ENCODE data around the gene URGCP. TPM values are rescaled to one million over a fixed set of nuclear protein-coding genes. Genes with fewer than 3 reads are reported as not detected.
"Not testable (repeated sequence)": the region's sequence is repeated elsewhere in the genome, so short reads cannot be mapped to it uniquely, and the experiment has no call there.

The URGCP gene
- total RNA-seq, 1 experiment from 2014 or later: 29.8 TPM

GRCh38 chr7:43834463-43835251 is 71.7 kb downstream of the URGCP start:
- TF ChIP-seq EZH2 (IDR thresholded peaks at IDR 0.05; ENCODE audit: low read length, unreplicated experiment): no peak
- TF ChIP-seq, protein P1, sequence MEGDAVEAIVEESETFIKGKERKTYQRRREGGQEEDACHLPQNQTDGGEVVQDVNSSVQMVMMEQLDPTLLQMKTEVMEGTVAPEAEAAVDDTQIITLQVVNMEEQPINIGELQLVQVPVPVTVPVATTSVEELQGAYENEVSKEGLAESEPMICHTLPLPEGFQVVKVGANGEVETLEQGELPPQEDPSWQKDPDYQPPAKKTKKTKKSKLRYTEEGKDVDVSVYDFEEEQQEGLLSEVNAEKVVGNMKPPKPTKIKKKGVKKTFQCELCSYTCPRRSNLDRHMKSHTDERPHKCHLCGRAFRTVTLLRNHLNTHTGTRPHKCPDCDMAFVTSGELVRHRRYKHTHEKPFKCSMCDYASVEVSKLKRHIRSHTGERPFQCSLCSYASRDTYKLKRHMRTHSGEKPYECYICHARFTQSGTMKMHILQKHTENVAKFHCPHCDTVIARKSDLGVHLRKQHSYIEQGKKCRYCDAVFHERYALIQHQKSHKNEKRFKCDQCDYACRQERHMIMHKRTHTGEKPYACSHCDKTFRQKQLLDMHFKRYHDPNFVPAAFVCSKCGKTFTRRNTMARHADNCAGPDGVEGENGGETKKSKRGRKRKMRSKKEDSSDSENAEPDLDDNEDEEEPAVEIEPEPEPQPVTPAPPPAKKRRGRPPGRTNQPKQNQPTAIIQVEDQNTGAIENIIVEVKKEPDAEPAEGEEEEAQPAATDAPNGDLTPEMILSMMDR (conservative IDR thresholded peaks at IDR 0.05; ENCODE audit: low read depth, low read length): no peak
- TF ChIP-seq EZH2phosphoT487 (IDR thresholded peaks at IDR 0.05; ENCODE audit: borderline replicate concordance, low read length): no peak
- Histone ChIP-seq H3K36me3 (ENCODE audit: low read depth, low read length) (no peaks in the 10 kb centered on the region; the same call in 1 of the 2 replicates), H3K79me2 (ENCODE audit: low read length) (no peaks in the 10 kb centered on the region), H3K4me3 (ENCODE audit: low read length) (no peak overlapping the region), H3K4me2 (ENCODE audit: low read length) (peak overlapping the region; percentile 18; the same call in 1 of the 2 replicates), H3K9me2 (replicated peaks; ENCODE audit: low read length) (no peaks in the 10 kb centered on the region), H2AFZ (ENCODE audit: low read length) (no peak overlapping the region), H3F3A (ENCODE audit: low read length, unreplicated experiment) (no peaks in the 10 kb centered on the region), H4K20me1 (ENCODE audit: low read length) (no peaks in the 10 kb centered on the region), H3K4me1 (ENCODE audit: insufficient read depth, low read length) (0 out of 2 replicates have a peak, but pooled peaks cover 3% of the 10 kb centered on the region), H3K9me3 (ENCODE audit: low read length) (no peaks in the 10 kb centered on the region), H3K27me3 (ENCODE audit: low read length) (no peaks in the 10 kb centered on the region), H3K9ac (ENCODE audit: low read length) (no peak overlapping the region), H3K27ac (ENCODE audit: low read length) (no peak overlapping the region)
- CTCF ChIA-PET: no interaction called here
- intact Hi-C loops (cut with micrococcal nuclease): loop anchor here (5.0 kb wide), 1 partner anchor 187 kb away; no protein-coding TSS in a partner anchor
- POLR2A ChIA-PET (ENCODE audit: unreplicated experiment): no interaction called here
- ATAC-seq: no peak
- no TSS peak for BruUV-seq (replicated peaks)
- peak; percentile 46 for DNase-seq

GRCh38 chr7:43830917-43831316 is 75.5 kb downstream of the URGCP start:
- ATAC-seq; H3K9me3 ChIP-seq (ENCODE audit: low read length); H4K20me1 ChIP-seq (ENCODE audit: low read length); DNase-seq; BruUV-seq (replicated peaks); H3K27me3 ChIP-seq (ENCODE audit: low read length); H3K79me2 ChIP-seq (ENCODE audit: low read length); H2AFZ ChIP-seq (ENCODE audit: low read length); POLR2A ChIA-PET (ENCODE audit: unreplicated experiment); H3K27ac ChIP-seq (ENCODE audit: low read length); intact Hi-C loops (cut with micrococcal nuclease); H3K9ac ChIP-seq (ENCODE audit: low read length); H3K9me2 ChIP-seq (replicated peaks; ENCODE audit: low read length); H3K36me3 ChIP-seq (ENCODE audit: low read depth, low read length); H3K4me3 ChIP-seq (ENCODE audit: low read length); H3K4me2 ChIP-seq (ENCODE audit: low read length); H3F3A ChIP-seq (ENCODE audit: low read length, unreplicated experiment); CTCF ChIA-PET; H3K4me1 ChIP-seq (ENCODE audit: insufficient read depth, low read length): not testable (repeated sequence)

Other genes starting within 250 kb of the URGCP start
- 65.8 and 82.0 TPM in 2 replicates for gene COA1, start 177.1 kb downstream of the URGCP start, total RNA-seq (2014; rRNA removed)
- 27.6 and 33.9 TPM in 2 replicates for gene BLVRA, start 147.9 kb downstream of the URGCP start, total RNA-seq (2014; rRNA removed)
- 199 and 200 TPM in 2 replicates for gene MRPS24, start 37.1 kb downstream of the URGCP start, total RNA-seq (2014; rRNA removed)
- gene UBE2D4, start 19.8 kb upstream of the URGCP start, total RNA-seq (2014; rRNA removed): 11.8 and 17.7 TPM in 2 replicates
- gene SPDYE1, start 91.3 kb upstream of the URGCP start, total RNA-seq (2014; rRNA removed): not detected in 2 replicates
- gene DBNL, start 138.1 kb upstream of the URGCP start, total RNA-seq (2014; rRNA removed): 108 and 152 TPM in 2 replicates
- gene PGAM2, start 159.0 kb upstream of the URGCP start, total RNA-seq (2014; rRNA removed): 0.35 and 0.95 TPM in 2 replicates
- gene POLM, start 175.9 kb upstream of the URGCP start, total RNA-seq (2014; rRNA removed): 19.6 and 21.2 TPM in 2 replicates
- gene AEBP1, start 197.7 kb upstream of the URGCP start, total RNA-seq (2014; rRNA removed): not detected in 2 replicates
- gene POLD2, start 217.0 kb upstream of the URGCP start, total RNA-seq (2014; rRNA removed): 224 and 225 TPM in 2 replicates
- not detected in 2 replicates for gene MYL7, start 234.7 kb upstream of the URGCP start, total RNA-seq (2014; rRNA removed)